C4-2B (cell line): ENCODE measurements around the gene NIM1K.

Experiments
- CTCF ChIP-seq: fragments of 450-650 bp; conservative IDR thresholded peaks from 2 replicates; pipeline ENCODE4 v1.5.1; 2017; ENCODE audit warnings: mild to moderate bottlenecking
- ZFX ChIP-seq: fragments of 450-650 bp; IDR thresholded peaks from 2 replicates; pipeline ENCODE4 v1.6.1; 2017

GRCh38 chr5:43171926-43172325 is 20.1 kb upstream of the NIM1K start:
- TF ChIP-seq CTCF (no peak), ZFX (no peak)
